Omental fat pad (tissue), 4 donors: Measurements from ENCODE around the gene RIOK2. TPM values are rescaled to one million over a fixed set of nuclear protein-coding genes. Genes with fewer than 3 reads are reported as not detected.
"Not testable (repeated sequence)": the region's sequence is repeated elsewhere in the genome, so short reads cannot be mapped to it uniquely, and the experiment has no call there.

ENCODE experiments used
- ATAC-seq: fragments of 150-250 bp; one replicate; pipeline ENCODE4 v1.9.1; 2016; ENCODE audit warnings: mild to moderate bottlenecking, moderate library complexity; ENCODE audit not compliant: low FRiP score
- DNase-seq: peaks from one replicate; pipeline ENCODE4 v3.0.0-alpha.2; 2019; ENCODE audit warnings: low spot score
- total RNA-seq, 4 donors: library from RNA; depleted of rRNA; stranded (reverse); fragments of >200 nt; gene quantifications; one replicate each; pipeline ENCODE4 v1.1.0, GENCODE V29; 2016
- TF ChIP-seq, protein P1 (sequence below), 3 donors: fragments of 450-650 bp; IDR thresholded peaks; one replicate each; pipeline ENCODE4 v1.5.1; 2016 to 2017; ENCODE audit warnings: antibody characterized with exemption in 3 of 3, mild to moderate bottlenecking in 3 of 3, moderate library complexity in 2 of 3

RIOK2 gene
- total RNA-seq, 4 donors from 2014 or later, result 24.7 to 37.0 (median 28.0) TPM

DNA sequence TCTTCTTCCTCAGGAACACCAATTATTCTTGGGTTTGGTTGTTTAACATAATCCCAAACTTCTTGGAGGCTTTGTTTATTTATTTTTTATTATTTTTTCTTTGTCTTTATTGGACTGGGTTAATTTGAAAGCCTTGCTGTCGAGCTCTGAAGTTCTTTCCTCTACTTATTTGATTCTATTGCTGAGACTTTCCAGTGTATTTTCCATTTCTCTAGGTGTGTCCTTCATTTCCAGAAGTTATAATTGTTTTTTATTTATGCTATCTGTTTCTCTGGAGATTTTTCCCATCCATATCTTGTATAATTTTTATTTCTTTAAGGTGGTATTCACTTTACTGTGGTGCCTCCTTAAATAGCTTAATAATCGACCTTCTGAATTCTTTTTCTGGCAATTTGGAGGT is 8.8 kb upstream of the RIOK2 start:
- TF ChIP-seq, protein P1, sequence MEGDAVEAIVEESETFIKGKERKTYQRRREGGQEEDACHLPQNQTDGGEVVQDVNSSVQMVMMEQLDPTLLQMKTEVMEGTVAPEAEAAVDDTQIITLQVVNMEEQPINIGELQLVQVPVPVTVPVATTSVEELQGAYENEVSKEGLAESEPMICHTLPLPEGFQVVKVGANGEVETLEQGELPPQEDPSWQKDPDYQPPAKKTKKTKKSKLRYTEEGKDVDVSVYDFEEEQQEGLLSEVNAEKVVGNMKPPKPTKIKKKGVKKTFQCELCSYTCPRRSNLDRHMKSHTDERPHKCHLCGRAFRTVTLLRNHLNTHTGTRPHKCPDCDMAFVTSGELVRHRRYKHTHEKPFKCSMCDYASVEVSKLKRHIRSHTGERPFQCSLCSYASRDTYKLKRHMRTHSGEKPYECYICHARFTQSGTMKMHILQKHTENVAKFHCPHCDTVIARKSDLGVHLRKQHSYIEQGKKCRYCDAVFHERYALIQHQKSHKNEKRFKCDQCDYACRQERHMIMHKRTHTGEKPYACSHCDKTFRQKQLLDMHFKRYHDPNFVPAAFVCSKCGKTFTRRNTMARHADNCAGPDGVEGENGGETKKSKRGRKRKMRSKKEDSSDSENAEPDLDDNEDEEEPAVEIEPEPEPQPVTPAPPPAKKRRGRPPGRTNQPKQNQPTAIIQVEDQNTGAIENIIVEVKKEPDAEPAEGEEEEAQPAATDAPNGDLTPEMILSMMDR (IDR thresholded peaks at IDR 0.05), result no peak
- DNase-seq, result no peak
- no peak for ATAC-seq

DNA sequence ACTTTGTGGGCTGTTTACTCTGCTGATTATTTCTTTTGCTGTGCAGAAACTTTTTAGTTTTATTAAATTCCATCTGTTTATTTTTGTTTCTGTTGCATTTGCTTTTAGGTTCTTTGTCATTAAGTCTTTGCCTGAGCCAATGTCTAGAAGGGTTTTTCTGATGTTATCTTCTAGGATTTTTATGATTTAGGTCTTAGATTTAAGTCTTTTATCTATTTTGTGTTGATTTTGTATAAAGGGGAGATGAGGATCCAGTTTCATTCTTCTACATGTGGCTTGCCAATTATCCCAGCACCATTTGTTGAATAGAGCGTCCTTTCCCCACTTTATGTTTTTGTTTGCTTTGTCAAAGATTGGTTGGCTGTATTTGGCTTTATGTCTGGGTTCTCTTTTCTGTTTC is 6.5 kb upstream of the RIOK2 start:
- DNase-seq, ATAC-seq: not testable (repeated sequence)

DNA sequence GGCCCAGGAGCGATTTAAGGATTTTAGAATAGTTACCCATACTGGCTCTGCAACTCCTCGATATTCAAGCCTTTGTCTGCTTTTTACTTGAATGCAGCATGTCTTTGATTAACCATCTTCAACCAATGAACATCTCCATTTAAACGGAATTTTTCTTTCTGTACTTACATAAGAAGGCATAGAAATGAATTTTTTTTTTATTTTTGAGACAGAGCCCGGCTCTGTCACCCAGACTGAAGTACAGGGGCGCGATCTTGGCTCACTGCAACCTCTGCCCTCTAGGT is 825 bp upstream of the RIOK2 start:
- TF ChIP-seq, protein P1 (IDR thresholded peaks at IDR 0.05), result no peak
- ATAC-seq, result no peak
- no peak for DNase-seq

DNA sequence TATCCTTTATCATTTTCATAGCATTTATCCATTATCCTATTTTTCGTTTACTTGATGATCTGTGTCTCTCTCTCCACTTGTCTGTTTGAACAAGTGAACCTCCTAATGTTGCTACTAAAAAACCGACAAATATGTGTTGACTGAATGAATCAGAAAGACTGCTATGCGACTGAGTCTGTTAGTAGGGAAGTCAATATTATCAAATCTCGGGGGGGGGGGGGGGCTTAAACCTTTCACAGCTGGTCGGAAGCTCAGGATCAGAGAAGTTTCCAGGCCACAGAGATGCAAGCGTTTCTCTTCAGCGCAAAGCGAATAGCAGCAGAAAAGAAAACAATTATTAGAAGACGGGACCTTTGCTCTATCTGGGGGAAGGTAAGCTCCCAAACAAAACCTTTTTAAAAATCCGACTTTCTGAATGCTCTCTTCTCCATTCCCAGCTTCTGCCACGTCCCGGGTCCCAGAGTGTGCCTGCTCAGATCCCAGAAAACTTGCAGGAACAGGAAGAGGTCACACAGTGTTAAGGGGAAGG is 412 bp downstream of the RIOK2 start:
- TF ChIP-seq, protein P1 (IDR thresholded peaks at IDR 0.05), result no peak
- ATAC-seq, result no peak
- DNase-seq, result no peak

DNA sequence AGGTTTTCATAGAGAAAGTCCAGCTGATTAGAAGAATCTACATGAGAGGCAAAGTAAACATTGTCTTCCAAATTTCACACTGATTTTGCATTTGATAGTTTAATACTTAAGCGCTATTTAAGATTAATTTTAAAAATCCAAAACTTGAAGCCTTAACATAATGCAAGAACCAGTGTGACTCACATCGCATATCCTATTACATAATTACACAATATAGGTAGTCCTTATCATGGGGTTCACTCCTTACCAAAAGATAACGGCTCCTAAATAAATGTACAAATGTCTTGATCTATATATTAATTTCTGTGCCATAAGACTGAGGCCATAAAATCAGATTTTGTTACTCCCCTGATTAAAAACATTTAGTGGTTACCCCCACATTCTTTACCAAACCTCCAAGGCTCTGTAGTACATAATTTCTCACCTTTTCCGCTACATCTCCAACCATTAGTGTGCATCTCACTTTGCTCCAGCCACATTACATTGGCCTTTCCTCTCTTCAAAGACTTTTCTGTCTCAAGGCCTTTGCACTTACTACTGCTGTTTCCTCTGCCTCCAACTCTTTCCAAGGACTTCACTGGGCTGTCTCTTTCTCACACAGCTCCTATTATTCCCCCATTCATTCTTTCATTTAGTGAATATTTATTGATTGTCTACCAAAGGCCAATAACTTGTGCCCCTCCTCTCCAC is 1.0 kb downstream of the RIOK2 start:
- no peak for DNase-seq
- ATAC-seq, result no peak
- TF ChIP-seq, protein P1 (IDR thresholded peaks at IDR 0.05), result no peak

DNA sequence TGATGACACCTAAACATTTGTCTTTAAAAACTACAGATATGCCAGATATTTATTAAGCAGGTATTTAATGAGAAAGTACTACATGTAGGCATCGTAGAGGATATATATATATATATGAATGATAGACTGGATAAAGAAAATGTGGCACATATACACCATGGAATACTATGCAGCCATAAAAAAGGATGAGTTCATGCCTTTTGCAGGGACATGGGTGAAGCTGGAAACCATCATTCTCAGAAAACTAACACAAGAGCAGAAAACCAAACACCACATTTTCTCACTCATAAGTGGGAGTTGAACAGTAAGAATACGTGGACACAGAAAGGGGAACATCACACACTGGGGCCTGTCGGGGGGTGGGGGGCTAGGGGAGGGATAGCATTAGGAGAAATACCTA is 3.6 kb downstream of the RIOK2 start:
- DNase-seq, ATAC-seq: not testable (repeated sequence)

DNA sequence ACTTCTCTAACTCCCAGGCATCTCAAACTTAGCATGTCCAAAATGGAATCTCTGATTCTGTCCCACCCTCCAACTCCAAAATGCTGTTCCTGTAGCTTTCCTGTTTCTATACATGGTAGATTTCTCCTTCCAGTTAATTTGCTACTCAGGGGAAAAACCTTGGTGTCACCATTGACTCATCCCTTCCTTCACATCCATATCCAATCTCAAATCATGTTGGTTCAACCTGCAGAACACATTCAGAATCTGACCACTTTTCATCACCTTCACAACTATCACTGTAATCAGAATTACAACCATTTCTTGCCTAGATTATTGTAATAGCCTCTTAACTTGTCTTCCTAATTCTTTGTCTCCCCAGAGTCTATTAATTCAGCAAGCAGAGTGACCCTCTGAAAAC is 10.8 kb downstream of the RIOK2 start:
- DNase-seq (no peak), ATAC-seq (no peak)
- TF ChIP-seq, protein P1 (IDR thresholded peaks at IDR 0.05), result no peak

DNA sequence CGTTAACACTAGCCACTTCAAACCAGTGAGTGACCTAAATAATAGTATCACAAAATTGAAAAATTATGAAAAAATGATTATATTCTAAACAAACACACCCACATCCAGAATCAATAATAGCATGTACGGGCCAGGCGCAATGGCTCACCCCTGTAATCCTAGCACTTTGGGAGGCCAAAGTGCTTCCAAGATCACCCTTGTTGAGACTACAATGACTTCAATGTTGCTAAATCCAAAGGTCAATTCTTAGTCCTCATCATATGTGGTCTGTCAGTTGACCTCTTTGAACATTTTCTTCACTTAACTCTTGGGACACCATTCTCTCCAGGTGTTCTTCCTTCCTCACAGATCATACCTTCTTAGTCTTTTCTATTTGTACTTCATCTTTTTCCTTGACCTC is 11.3 kb downstream of the RIOK2 start:
- TF ChIP-seq, protein P1 (IDR thresholded peaks at IDR 0.05), result no peak
- DNase-seq (no peak), ATAC-seq (no peak)
